PC-9 (cell line): Measurements from ENCODE around the gene CDC14B.
"Not testable (repeated sequence)": the region's sequence is repeated elsewhere in the genome, so short reads cannot be mapped to it uniquely, and the experiment has no call there.

ENCODE experiments used
- CTCF ChIP-seq: fragments of 200-600 bp; sonication (generic); conservative IDR thresholded peaks from 2 replicates; pipeline ENCODE4 v1.6.1; 2017; ENCODE audit warnings: mixed run types, antibody characterized with exemption, mild to moderate bottlenecking, moderate library complexity
- EZH2 ChIP-seq: fragments of 200-600 bp; sonication (generic); IDR thresholded peaks from 2 replicates; pipeline ENCODE4 v1.8.0; 2017; ENCODE audit warnings: antibody characterized with exemption, low read depth

- TF ChIP-seq CTCF, EZH2: not testable (repeated sequence)
Observed at GRCh38 chr9:96503374-96503748, 116.3 kb downstream of the CDC14B start.
